Trophoblast cell (in vitro differentiated cells and primary cell): ENCODE measurements around the gene CLCNKA.

Source experiments
- DNase-seq, 2 donors: peaks; one replicate each; pipeline ENCODE4 v3.0.0-alpha.2; 2016
- H2AFZ ChIP-seq: 2 replicates; pipeline ENCODE4 v1.6.1; 2013; ENCODE audit warnings: low read length, moderate library complexity, mild to moderate bottlenecking; ENCODE audit not compliant: insufficient read depth, poor library complexity
- H2AK5ac ChIP-seq: 2 replicates; pipeline ENCODE4 v1.6.1; 2013; ENCODE audit warnings: mild to moderate bottlenecking, low read length
- H2BK120ac ChIP-seq: 2 replicates; pipeline ENCODE4 v1.6.1; 2013; ENCODE audit warnings: low read length, mild to moderate bottlenecking, moderate library complexity; ENCODE audit not compliant: insufficient read depth, poor library complexity
- H2BK12ac ChIP-seq: 2 replicates; pipeline ENCODE4 v1.6.1; 2013; ENCODE audit warnings: mild to moderate bottlenecking, low read length, moderate library complexity
- H2BK5ac ChIP-seq: 2 replicates; pipeline ENCODE4 v1.6.1; 2013; ENCODE audit warnings: low read length, low read depth, moderate library complexity, mild to moderate bottlenecking; ENCODE audit not compliant: poor library complexity
- H3K14ac ChIP-seq: 2 replicates; pipeline ENCODE4 v1.6.1; 2013; ENCODE audit warnings: mild to moderate bottlenecking, low read length
- H3K18ac ChIP-seq: 2 replicates; pipeline ENCODE4 v1.6.1; 2013; ENCODE audit warnings: mild to moderate bottlenecking, low read length
- H3K23ac ChIP-seq: 2 replicates; pipeline ENCODE4 v1.6.1; 2013; ENCODE audit warnings: low read length
- H3K27ac ChIP-seq: 2 replicates; pipeline ENCODE4 v1.5.1; 2013; ENCODE audit warnings: low read depth, mild to moderate bottlenecking, inconsistent platforms, low read length, moderate library complexity
- H3K27me3 ChIP-seq: 2 replicates; pipeline ENCODE4 v1.6.1; 2013; ENCODE audit warnings: inconsistent platforms, mild to moderate bottlenecking, low read length, moderate library complexity; ENCODE audit not compliant: insufficient read depth
- H3K36me3 ChIP-seq, 2 experiments: 1 replicate in 1 of 2; 2 replicates in 1 of 2; pipeline ENCODE4 v1.6.1; 2013; ENCODE audit warnings: low read length in 2 of 2, mild to moderate bottlenecking in 2 of 2, moderate library complexity in 1 of 2; ENCODE audit not compliant: insufficient read depth in 2 of 2, control insufficient read depth in 1 of 2
- H3K4ac ChIP-seq: 2 replicates; pipeline ENCODE4 v1.6.1; 2013; ENCODE audit warnings: low read depth, mild to moderate bottlenecking, low read length, moderate library complexity
- H3K4me1 ChIP-seq, 2 experiments: 1 replicate in 1 of 2; 2 replicates in 1 of 2; pipeline ENCODE4 v1.6.1; 2013; ENCODE audit warnings: low read length in 2 of 2, mild to moderate bottlenecking in 2 of 2, moderate library complexity in 1 of 2; ENCODE audit not compliant: insufficient read depth in 2 of 2, control insufficient read depth in 1 of 2
- H3K4me2 ChIP-seq: 2 replicates; pipeline ENCODE4 v1.6.1; 2013; ENCODE audit warnings: inconsistent platforms, mild to moderate bottlenecking, low read length, moderate library complexity
- H3K4me3 ChIP-seq: 2 replicates; pipeline ENCODE4 v1.5.1; 2013; ENCODE audit warnings: mild to moderate bottlenecking, low read depth, low read length, inconsistent platforms
- H3K79me1 ChIP-seq: one replicate; pipeline ENCODE4 v1.6.1; 2013; ENCODE audit warnings: low read length
- H3K79me2 ChIP-seq: 2 replicates; pipeline ENCODE4 v1.6.1; 2013; ENCODE audit warnings: low read length, mild to moderate bottlenecking; ENCODE audit not compliant: control insufficient read depth, insufficient read depth, poor library complexity
- H3K9ac ChIP-seq: 2 replicates; pipeline ENCODE4 v1.6.1; 2013; ENCODE audit warnings: mild to moderate bottlenecking, low read length
- H3K9me3 ChIP-seq: 2 replicates; pipeline ENCODE4 v1.6.1; 2013; ENCODE audit warnings: low read depth, mild to moderate bottlenecking, control low read depth, inconsistent platforms, low read length; ENCODE audit not compliant: insufficient read depth
- H4K12ac ChIP-seq: 2 replicates; pipeline ENCODE4 v1.6.1; 2013; ENCODE audit warnings: low read depth, mild to moderate bottlenecking, low read length, moderate library complexity
- H4K8ac ChIP-seq: 2 replicates; pipeline ENCODE4 v1.6.1; 2013; ENCODE audit warnings: low read depth, mild to moderate bottlenecking, low read length, moderate library complexity
- H4K91ac ChIP-seq: one replicate; pipeline ENCODE4 v1.6.1; 2013; ENCODE audit warnings: low read depth, mild to moderate bottlenecking, low read length, moderate library complexity
- WGBS: extraction: QIAGEN DNeasy Blood & Tissue Kit; methylation state at CpG from one replicate; pipeline ENCODE4 v1.1.7; 2013; ENCODE audit warnings: missing lambda C conversion rate; ENCODE audit not compliant: insufficient read length, insufficient coverage; ENCODE audit errors: extremely low coverage; 5-methylcytosine and 5-hydroxymethylcytosine counted together

Gene CLCNKA

GRCh38 chr1:16070640-16071355 is 49.0 kb downstream of the CLCNKA start:
- Histone ChIP-seq H4K91ac (no peak overlapping the region), H2AK5ac (no peak overlapping the region)

GRCh38 chr1:16071614-16072013 is 49.8 kb downstream of the CLCNKA start:
- H3K23ac ChIP-seq = no peak overlapping the region
- H3K79me1 ChIP-seq = no peaks in the 10 kb centered on the region
- H2BK5ac ChIP-seq = no peak overlapping the region
- no peak overlapping the region for H3K18ac ChIP-seq
- WGBS = no CpG with 5 or more reads among the region's 6 CpGs
- no peak overlapping the region for H3K9ac ChIP-seq
- no peak overlapping the region for H4K12ac ChIP-seq
- no peaks in the 10 kb centered on the region for H3K79me2 ChIP-seq
- DNase-seq = no peak
- H3K36me3 ChIP-seq = no peaks in the 10 kb centered on the region
- H4K91ac ChIP-seq = no peak overlapping the region
- peaks cover 14% of the 10 kb centered on the region for H3K27me3 ChIP-seq
- H3K9me3 ChIP-seq = no peaks in the 10 kb centered on the region
- H3K4me3 ChIP-seq = no peak overlapping the region
- no peak overlapping the region for H3K27ac ChIP-seq
- no peak overlapping the region for H2BK120ac ChIP-seq
- no peak overlapping the region for H2AK5ac ChIP-seq
- H3K4me1 ChIP-seq = peaks cover 4 to 6% of the 10 kb centered on the region in 2 experiments
- H4K8ac ChIP-seq = no peak overlapping the region
- H3K4ac ChIP-seq = no peak overlapping the region
- H3K14ac ChIP-seq = no peak overlapping the region
- H2AFZ ChIP-seq = no peak overlapping the region
- H3K4me2 ChIP-seq = no peak overlapping the region
- H2BK12ac ChIP-seq = no peak overlapping the region

More at GRCh38 chr1:16070640-16071355, 49.0 kb downstream of the CLCNKA start:
- Histone ChIP-seq H4K12ac (no peak overlapping the region), H2AFZ (no peak overlapping the region), H3K23ac (no peak overlapping the region), H3K9me3 (no peaks in the 10 kb centered on the region), H3K79me2 (no peaks in the 10 kb centered on the region), H3K4me3 (no peak overlapping the region), H2BK5ac (no peak overlapping the region), H3K36me3 (no peaks in the 10 kb centered on the region), H3K79me1 (no peaks in the 10 kb centered on the region), H3K27ac (no peak overlapping the region), H3K9ac (no peak overlapping the region), H4K8ac (no peak overlapping the region), H3K27me3 (peaks cover 14% of the 10 kb centered on the region), H3K14ac (no peak overlapping the region), H2BK12ac (no peak overlapping the region), H3K18ac (no peak overlapping the region), H2BK120ac (no peak overlapping the region), H3K4me1 (peaks cover 4 to 6% of the 10 kb centered on the region in 2 experiments), H3K4ac (no peak overlapping the region), H3K4me2 (no peak overlapping the region)
- DNase-seq = no peak
- WGBS = no CpG with 5 or more reads among the region's 9 CpGs

GRCh38 chr1:16072095-16072494 is 50.3 kb downstream of the CLCNKA start:
- no peak for DNase-seq
- Histone ChIP-seq H3K9ac (no peak overlapping the region), H3K27me3 (peaks cover 14% of the 10 kb centered on the region), H4K91ac (no peak overlapping the region), H3K79me2 (no peaks in the 10 kb centered on the region), H3K18ac (no peak overlapping the region), H3K36me3 (no peaks in the 10 kb centered on the region), H3K79me1 (no peaks in the 10 kb centered on the region), H3K14ac (no peak overlapping the region), H3K23ac (no peak overlapping the region), H2BK12ac (no peak overlapping the region), H3K9me3 (no peaks in the 10 kb centered on the region), H3K4me3 (no peak overlapping the region), H2BK5ac (no peak overlapping the region), H3K27ac (no peak overlapping the region), H4K8ac (no peak overlapping the region), H3K4ac (no peak overlapping the region), H3K4me2 (no peak overlapping the region), H2AK5ac (no peak overlapping the region), H2BK120ac (no peak overlapping the region), H4K12ac (no peak overlapping the region), H3K4me1 (peaks cover 4 to 6% of the 10 kb centered on the region in 2 experiments), H2AFZ (no peak overlapping the region)
- WGBS = no CpG with 5 or more reads among the region's 5 CpGs

- Histone ChIP-seq H4K8ac (no peak overlapping the region), H3K36me3 (no peaks in the 10 kb centered on the region), H2BK12ac (no peak overlapping the region), H3K4ac (no peak overlapping the region), H3K23ac (no peak overlapping the region), H3K14ac (no peak overlapping the region), H3K79me2 (no peaks in the 10 kb centered on the region), H2BK5ac (no peak overlapping the region), H3K4me3 (no peak overlapping the region), H3K4me2 (peak overlapping the region; percentile 49), H2AK5ac (no peak overlapping the region), H2BK120ac (no peak overlapping the region), H4K91ac (no peak overlapping the region), H4K12ac (no peak overlapping the region), H2AFZ (no peak overlapping the region), H3K27ac (no peak overlapping the region), H3K4me1 (peaks cover 4 to 6% of the 10 kb centered on the region in 2 experiments), H3K27me3 (peaks cover 14% of the 10 kb centered on the region), H3K18ac (no peak overlapping the region), H3K9me3 (no peaks in the 10 kb centered on the region), H3K9ac (no peak overlapping the region), H3K79me1 (no peaks in the 10 kb centered on the region)
- DNase-seq = no peak
- no CpG with 5 or more reads among the region's 49 CpGs for WGBS
These were observed 51.0 kb downstream of the CLCNKA start for GRCh38 chr1:16072616-16073484.
